ENCODE measurements around the gene MCL1. TPM values are rescaled to one million over a fixed set of nuclear protein-coding genes. Genes with fewer than 3 reads are reported as not detected.
"Not testable (repeated sequence)": the region's sequence is repeated elsewhere in the genome, so short reads cannot be mapped to it uniquely, and the experiment has no call there.

MCL1 gene
- total RNA-seq, 2 donors from 2014 or later = 96.7 to 146 TPM

- H3K27ac ChIP-seq = peak overlapping the region; percentile 79 to 92
- H3K4me1 ChIP-seq = peaks cover 0 to 53% of the 10 kb centered on the region in 2 donors
- no peak overlapping the region for H3K4me3 ChIP-seq
- no peaks in the 10 kb centered on the region for H3K27me3 ChIP-seq
- no peak for DNase-seq (ENCODE audit: low spot score)
- TF ChIP-seq CTCF (IDR thresholded peaks at IDR 0.05) = no peak
- H3K9me3 ChIP-seq = no peaks in the 10 kb centered on the region
- peaks cover 6% of the 10 kb centered on the region for H3K36me3 ChIP-seq
Measured at GRCh38 chr1:150613061-150613920, 33.9 kb upstream of the MCL1 start.

GRCh38 chr1:150612014-150612345 lies 32.6 kb upstream of the MCL1 start:
- Histone ChIP-seq H3K27me3 (no peaks in the 10 kb centered on the region), H3K9me3 (no peaks in the 10 kb centered on the region), H3K36me3 (no peaks in the 10 kb centered on the region), H3K4me1 (peaks cover 0 to 53% of the 10 kb centered on the region in 2 donors), H3K4me3 (no peak overlapping the region), H3K27ac (peak overlapping the region; percentile 79 to 92)
- DNase-seq (ENCODE audit: low spot score) = no peak
- no peak for TF ChIP-seq CTCF (IDR thresholded peaks at IDR 0.05)

- no peak for TF ChIP-seq CTCF (IDR thresholded peaks at IDR 0.05)
- Histone ChIP-seq H3K4me3 (no peak overlapping the region), H3K9me3 (no peaks in the 10 kb centered on the region), H3K36me3 (no peaks in the 10 kb centered on the region), H3K27me3 (no peaks in the 10 kb centered on the region), H3K4me1 (peaks cover 0 to 53% of the 10 kb centered on the region in 2 donors), H3K27ac (peak overlapping the region; percentile 79 to 92)
- no peak for DNase-seq (ENCODE audit: low spot score)
Measured at GRCh38 chr1:150610576-150610975, 31.2 kb upstream of the MCL1 start.

- no peaks in the 10 kb centered on the region for H3K27me3 ChIP-seq
- DNase-seq (ENCODE audit: low spot score) = no peak
- H3K9me3 ChIP-seq = no peaks in the 10 kb centered on the region
- TF ChIP-seq CTCF (IDR thresholded peaks at IDR 0.05) = no peak
- H3K36me3 ChIP-seq = no peaks in the 10 kb centered on the region
- no peak overlapping the region for H3K4me3 ChIP-seq
- peak overlapping the region; percentile 79 to 92 for H3K27ac ChIP-seq
- peaks cover 0 to 58% of the 10 kb centered on the region in 2 donors for H3K4me1 ChIP-seq
Measured at GRCh38 chr1:150609732-150610131, 30.3 kb upstream of the MCL1 start.

- no peaks in the 10 kb centered on the region for H3K27me3 ChIP-seq
- H3K9me3 ChIP-seq = no peaks in the 10 kb centered on the region
- H3K4me1 ChIP-seq = peaks cover 0 to 39% of the 10 kb centered on the region in 2 donors
- no peaks in the 10 kb centered on the region for H3K36me3 ChIP-seq
- no peak overlapping the region for H3K27ac ChIP-seq
- DNase-seq (ENCODE audit: low spot score) = no peak
- TF ChIP-seq CTCF (IDR thresholded peaks at IDR 0.05) = no peak
- H3K4me3 ChIP-seq = no peak overlapping the region
Measured at GRCh38 chr1:150606463-150607142, 27.2 kb upstream of the MCL1 start.

- not testable (repeated sequence) for H3K9me3 ChIP-seq, H3K27me3 ChIP-seq
- peaks cover 0 to 28% of the 10 kb centered on the region in 2 donors for H3K4me1 ChIP-seq
Measured at GRCh38 chr1:150605451-150605731, 26.0 kb upstream of the MCL1 start.

More at GRCh38 chr1:150605451-150605731, 26.0 kb upstream of the MCL1 start:
- not testable (repeated sequence) for H3K36me3 ChIP-seq; H3K4me3 ChIP-seq; DNase-seq (ENCODE audit: low spot score)
- peak overlapping the region; percentile 79 to 84 for H3K27ac ChIP-seq
